Brain pericyte (primary cell): Measurements from ENCODE around the gene TTLL3.
"Not testable (repeated sequence)": the region's sequence is repeated elsewhere in the genome, so short reads cannot be mapped to it uniquely, and the experiment has no call there.

Source experiments
- DNase-seq: peaks from one replicate; pipeline ENCODE4 v3.0.0-alpha.2; 2012; ENCODE audit warnings: low read depth, low spot score

Gene TTLL3

DNA sequence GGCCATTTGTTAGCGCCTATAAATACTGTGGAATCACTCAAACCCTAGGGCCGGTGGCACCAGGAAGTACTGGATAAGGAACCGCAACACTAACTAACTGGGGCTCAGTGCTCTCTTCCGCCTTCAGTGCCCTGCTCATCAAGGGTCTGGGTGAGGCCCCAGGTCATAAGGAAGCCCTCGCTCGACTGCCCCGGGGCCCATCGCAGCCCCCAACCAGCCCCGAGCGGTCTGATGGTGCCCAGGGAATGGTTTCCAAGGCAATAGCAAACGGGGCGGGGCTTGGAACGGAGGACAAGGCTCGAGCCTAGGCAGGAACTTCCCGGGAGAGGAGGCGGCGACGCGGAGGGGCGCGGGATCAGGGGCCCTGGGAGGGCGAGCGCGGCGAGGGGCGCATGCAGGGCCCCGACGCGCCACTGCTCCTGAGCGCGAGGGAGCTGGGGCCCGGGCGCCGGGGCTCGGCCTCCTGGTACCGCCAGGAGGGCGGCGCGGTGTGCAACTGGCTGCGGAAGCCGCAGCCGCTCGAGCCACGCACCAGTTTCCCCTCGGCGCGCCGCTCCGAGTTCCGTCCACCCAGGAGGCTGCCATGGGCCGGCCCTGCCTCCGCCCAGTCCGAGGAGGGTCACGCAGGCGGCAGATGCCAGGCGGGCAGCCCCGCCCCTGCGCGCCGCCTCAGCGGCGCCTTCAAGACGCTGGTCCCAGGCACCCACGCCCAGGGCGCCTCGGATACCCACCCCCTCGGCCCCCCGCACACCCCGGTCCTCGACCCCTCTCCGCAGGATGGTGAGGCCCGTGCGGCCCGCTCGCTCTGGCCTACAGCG is at the start of gene TTLL3:
Gene TTLL3 (plus strand): TSS at position 648 of the 818 bp plus-strand sequence. CDS start 400 bp downstream, outside the sequence.
- no peak for DNase-seq

- DNase-seq = no peak
These were observed 49.1 kb upstream of the TTLL3 start for GRCh38 chr3:9760779-9761505.

GRCh38 chr3:9761919-9762318 is 48.1 kb upstream of the TTLL3 start:
- no peak for DNase-seq

DNA sequence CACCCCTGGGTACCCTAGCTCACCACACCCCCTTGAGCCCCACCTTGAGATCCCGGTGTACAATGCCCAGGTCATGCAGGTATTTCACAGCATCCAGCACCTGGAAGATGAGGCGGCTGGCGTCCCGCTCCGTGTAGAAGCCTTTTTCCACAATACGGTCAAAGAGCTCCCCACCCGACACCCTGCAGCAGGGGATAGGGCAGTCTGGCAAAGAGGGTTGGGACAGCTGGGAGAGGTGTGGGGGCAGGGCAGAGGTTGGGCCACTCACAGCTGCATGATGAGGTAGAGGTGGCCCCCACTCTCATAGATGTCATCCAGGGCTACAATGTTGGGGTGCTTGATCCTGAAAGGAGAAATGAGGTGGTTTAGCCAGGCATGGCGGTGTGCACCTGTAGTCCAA is 47.2 kb upstream of the TTLL3 start:
- DNase-seq = no peak

DNA sequence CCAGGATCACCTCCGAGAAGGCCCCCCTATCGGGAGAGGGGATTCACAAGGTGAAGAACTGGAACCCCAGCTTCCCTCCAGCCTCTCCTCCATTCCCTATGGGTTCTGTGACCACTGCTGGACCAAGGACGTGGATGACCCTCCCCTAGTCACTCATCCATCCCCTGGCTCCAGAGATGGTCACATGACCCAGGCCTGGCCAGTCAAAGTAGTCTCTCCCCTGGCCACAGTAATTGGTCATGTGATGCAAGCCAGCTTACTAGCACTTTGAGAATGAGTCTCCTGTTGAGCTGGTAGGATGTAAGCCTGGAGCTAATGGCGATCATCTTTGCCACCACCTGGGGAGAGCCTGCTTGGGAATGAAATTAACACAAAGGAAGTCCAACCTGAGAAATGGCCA is 44.2 kb upstream of the TTLL3 start:
- no peak for DNase-seq

DNA sequence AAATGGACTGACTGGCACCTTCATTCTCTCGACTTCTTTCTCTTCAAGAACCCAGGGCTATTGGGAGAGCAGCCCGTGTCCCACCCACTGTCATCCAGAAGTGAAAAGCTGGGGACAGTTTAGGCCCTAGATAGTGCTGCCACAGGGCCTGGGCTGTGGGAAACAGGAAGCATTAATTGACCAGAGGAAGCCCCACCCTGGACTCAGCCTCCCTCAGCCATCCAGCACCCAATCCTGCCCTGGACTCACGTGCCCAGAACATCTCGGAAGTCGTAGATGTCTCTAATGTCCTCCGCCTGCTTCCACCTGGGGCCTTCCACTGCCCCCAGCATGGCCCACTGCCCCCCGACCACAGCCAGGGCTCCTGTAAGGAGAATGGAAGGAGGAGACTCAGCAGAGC is 42.6 kb upstream of the TTLL3 start:
- DNase-seq = no peak

- no peak for DNase-seq
These were observed 41.8 kb upstream of the TTLL3 start for GRCh38 chr3:9768141-9768775.

GRCh38 chr3:9769012-9769411 is 41.0 kb upstream of the TTLL3 start:
- no peak for DNase-seq

GRCh38 chr3:9769426-9770275 is 40.4 kb upstream of the TTLL3 start, which contains the start of gene CAMK1:
CAMK1 (minus strand) TSS chr3:9769947; CDS start chr3:9767749, 2,198 bp downstream.
- no peak for DNase-seq

- no peak for DNase-seq
These were observed 39.7 kb upstream of the TTLL3 start for GRCh38 chr3:9770276-9770812.

DNA sequence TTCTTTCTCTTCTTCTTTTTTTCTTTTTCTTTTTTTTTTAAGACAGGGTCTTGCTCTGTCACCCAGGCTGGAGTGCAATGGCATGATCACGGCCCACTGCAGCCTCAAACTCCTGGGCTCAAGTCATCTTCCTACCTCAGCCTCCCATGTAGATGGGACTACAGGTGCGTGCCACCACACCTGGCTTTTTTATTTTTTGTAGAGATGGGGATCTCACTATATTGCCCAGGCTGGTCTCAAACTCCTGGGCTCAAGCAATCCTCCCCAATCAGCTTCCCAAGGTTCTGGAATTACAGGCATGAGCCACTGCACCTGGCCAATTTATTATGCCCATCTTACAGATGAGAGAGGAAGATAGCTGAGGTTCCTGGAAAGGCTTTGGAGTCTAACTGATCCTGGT is 39.1 kb upstream of the TTLL3 start:
- not testable (repeated sequence) for DNase-seq

- no peak for DNase-seq
These were observed 33.0 kb upstream of the TTLL3 start for GRCh38 chr3:9776896-9777693.

- no peak for DNase-seq
These were observed 32.4 kb upstream of the TTLL3 start for GRCh38 chr3:9777694-9778021.

DNA sequence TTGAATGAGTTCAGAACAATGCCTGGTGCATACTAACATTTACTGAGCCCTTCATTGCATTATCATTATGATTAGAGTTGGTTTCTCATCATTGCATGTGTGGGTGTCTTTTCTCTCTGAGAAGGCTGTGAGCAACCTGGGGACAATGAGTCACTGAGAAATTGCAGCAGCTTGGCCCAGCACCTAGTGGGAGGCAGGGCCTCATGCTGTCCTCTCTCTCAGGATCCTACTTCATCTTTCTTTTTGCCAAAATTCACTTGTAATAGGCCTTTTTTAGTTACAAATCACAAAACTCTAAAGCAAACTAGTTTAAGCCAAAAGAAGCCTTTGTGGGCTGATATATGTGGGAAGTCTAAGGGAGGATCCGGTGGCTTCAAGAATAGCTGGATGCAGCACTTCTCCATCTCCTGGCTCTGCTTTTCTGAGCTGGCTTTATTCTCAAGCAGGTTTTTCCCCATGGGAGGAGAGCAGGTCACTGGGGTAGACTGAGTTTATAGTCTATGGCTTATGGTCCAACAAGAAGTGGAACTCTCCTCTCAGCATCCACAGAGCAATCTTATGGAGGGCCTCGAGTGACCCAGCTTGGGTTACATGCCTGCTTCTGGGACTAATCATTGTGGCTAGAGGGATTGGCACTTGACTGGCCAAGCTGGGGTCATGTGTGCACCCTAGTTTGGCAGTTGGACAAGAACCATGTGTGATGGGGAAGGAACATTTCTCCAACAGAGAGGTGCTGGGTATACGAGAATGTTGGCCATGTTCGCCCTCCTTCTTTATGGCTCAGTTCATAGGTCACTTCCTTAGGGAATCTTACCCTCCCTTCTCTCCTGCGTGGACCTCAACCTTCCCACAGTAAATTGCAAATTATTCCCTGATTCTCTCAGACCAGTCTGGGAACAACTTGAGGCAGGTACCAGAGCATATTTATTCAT is 31.7 kb upstream of the TTLL3 start:
- no peak for DNase-seq

- no peak for DNase-seq
These were observed 30.9 kb upstream of the TTLL3 start for GRCh38 chr3:9779075-9779593.

- DNase-seq = no peak
These were observed 30.2 kb upstream of the TTLL3 start for GRCh38 chr3:9779721-9780457.

- no peak for DNase-seq
These were observed 29.6 kb upstream of the TTLL3 start for GRCh38 chr3:9780458-9780812.

DNA sequence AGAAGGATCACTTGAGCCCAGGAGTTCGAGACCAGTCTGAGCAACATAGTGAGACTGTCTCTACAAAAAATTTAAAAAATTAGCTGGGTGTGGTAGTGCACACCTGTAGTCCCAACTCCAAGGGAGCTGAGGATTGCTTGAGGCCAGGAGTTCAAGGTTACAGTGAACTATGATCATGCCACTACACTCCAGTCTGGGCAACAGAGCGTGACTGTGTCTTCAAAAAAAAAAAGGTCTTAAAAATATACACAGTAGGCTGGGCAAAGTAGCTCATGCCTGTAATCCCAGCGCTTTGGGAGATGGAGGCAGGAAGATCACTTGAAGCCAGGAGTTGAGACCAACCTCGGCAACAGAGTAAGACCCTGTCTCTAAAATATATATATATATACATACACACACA is 29.2 kb upstream of the TTLL3 start:
- DNase-seq = no peak

GRCh38 chr3:9781551-9781950 is 28.5 kb upstream of the TTLL3 start:
- DNase-seq = no peak
